Activated T-cell treated with anti-CD3 and anti-CD28 coated beads for 4 hours (primary cell): Measurements from ENCODE around the gene SPIN1.
"Not testable (repeated sequence)": the region's sequence is repeated elsewhere in the genome, so short reads cannot be mapped to it uniquely, and the experiment has no call there.

Experiments
- DNase-seq: peaks from one replicate; pipeline ENCODE4 v3.0.0-alpha.2; 2020

The SPIN1 gene

GRCh38 chr9:88388203-88388885 is at the start of gene SPIN1:
Gene SPIN1 (plus strand): TSS chr9:88388444. CDS start chr9:88426540, 38,096 bp downstream.
- peak; percentile 78 for DNase-seq

- no peak for DNase-seq
These were observed 48.9 kb upstream of the SPIN1 start for GRCh38 chr9:88339317-88339716.

- no peak for DNase-seq
These were observed 46.0 kb upstream of the SPIN1 start for GRCh38 chr9:88342246-88342645.

GRCh38 chr9:88344013-88344412 is 44.2 kb upstream of the SPIN1 start:
- no peak for DNase-seq

GRCh38 chr9:88350354-88350753 is 37.9 kb upstream of the SPIN1 start:
- DNase-seq: not testable (repeated sequence)

GRCh38 chr9:88355166-88355565 is 33.1 kb upstream of the SPIN1 start:
- no peak for DNase-seq

GRCh38 chr9:88357250-88357649 is 31.0 kb upstream of the SPIN1 start:
- not testable (repeated sequence) for DNase-seq

GRCh38 chr9:88358723-88359122 is 29.5 kb upstream of the SPIN1 start:
- no peak for DNase-seq

GRCh38 chr9:88359974-88360373 is 28.3 kb upstream of the SPIN1 start:
- DNase-seq: no peak

- no peak for DNase-seq
These were observed 25.6 kb upstream of the SPIN1 start for GRCh38 chr9:88362681-88363080.

GRCh38 chr9:88363661-88364060 is 24.6 kb upstream of the SPIN1 start:
- DNase-seq: no peak

- DNase-seq: no peak
These were observed 23.5 kb upstream of the SPIN1 start for GRCh38 chr9:88364706-88365105.

GRCh38 chr9:88370346-88370745 is 17.9 kb upstream of the SPIN1 start:
- no peak for DNase-seq

- DNase-seq: no peak
These were observed 16.1 kb upstream of the SPIN1 start for GRCh38 chr9:88372103-88372654.

GRCh38 chr9:88373045-88373444 is 15.2 kb upstream of the SPIN1 start:
- DNase-seq: no peak

- no peak for DNase-seq
These were observed 9.9 kb upstream of the SPIN1 start for GRCh38 chr9:88378317-88378716.

- DNase-seq: no peak
These were observed 8.9 kb upstream of the SPIN1 start for GRCh38 chr9:88379352-88379751.

GRCh38 chr9:88380118-88380517 is 8.1 kb upstream of the SPIN1 start:
- DNase-seq: no peak

GRCh38 chr9:88381322-88381721 is 6.9 kb upstream of the SPIN1 start:
- not testable (repeated sequence) for DNase-seq

GRCh38 chr9:88383176-88383575 is 5.1 kb upstream of the SPIN1 start:
- no peak for DNase-seq

GRCh38 chr9:88386137-88386536 is 2.1 kb upstream of the SPIN1 start:
- not testable (repeated sequence) for DNase-seq

- DNase-seq: no peak
These were observed 1.1 kb upstream of the SPIN1 start for GRCh38 chr9:88387036-88387551.

- peak; percentile 8 for DNase-seq
These were observed 567 bp upstream of the SPIN1 start for GRCh38 chr9:88387552-88388202.
